ENCODE measurements around the gene ABCA9.
"Not testable (repeated sequence)": the region's sequence is repeated elsewhere in the genome, so short reads cannot be mapped to it uniquely, and the experiment has no call there.

The ABCA9 gene

DNA sequence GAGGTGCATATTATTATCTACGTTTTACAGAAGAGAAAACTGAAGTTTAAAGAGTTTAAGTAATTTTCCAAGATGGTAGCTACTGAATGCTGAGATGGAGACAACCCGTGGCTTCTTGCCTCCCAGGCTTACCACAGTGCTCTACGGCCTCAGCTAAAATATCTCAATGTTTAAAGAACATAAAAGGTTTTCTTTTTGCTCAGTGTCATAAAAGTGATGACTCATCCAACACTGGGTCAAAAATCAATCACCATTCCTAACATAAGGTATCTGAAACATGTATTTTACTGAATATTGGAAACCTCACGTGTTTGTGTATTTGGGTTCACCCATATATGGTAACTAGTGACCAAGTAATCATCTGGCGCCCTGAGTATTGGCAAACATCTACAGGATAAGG, 18.4 kb downstream of the ABCA9 start:
- DNase-seq = no peak

GRCh38 chr17:69031839-69032238, 28.9 kb downstream of the ABCA9 start:
- no peak for DNase-seq

GRCh38 chr17:69030169-69030568, 30.6 kb downstream of the ABCA9 start:
- no peak for DNase-seq

- no peak for DNase-seq
These were observed 42.0 kb downstream of the ABCA9 start for GRCh38 chr17:69018687-69019086.

DNA sequence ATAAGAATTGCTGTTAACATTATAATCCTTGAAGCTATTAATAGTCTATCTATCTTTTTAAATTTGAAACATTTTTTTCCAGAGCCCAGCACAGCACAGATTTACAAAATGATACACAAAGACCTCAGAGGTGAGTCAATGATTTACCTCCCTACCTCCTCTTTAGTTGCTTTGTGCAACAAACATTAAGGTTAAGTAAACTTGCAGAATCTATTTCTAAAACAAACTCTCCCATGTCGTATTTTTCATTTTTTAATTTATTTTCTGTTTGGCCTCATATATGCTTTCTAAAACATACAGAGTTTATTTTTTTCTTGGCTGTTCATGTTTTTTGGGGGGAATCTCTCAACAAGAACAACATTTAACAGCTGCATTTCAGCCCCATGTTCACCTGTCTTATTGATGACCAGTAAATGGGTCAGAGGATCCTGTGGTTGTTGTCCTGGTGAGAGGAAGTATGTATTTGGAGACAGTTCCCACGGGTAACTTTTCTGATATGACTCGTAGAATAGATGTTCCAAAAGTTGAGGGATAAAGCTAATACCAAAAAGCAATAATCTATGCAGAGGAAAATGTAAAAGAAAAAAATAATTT, 42.6 kb downstream of the ABCA9 start:
- no peak for DNase-seq

DNA sequence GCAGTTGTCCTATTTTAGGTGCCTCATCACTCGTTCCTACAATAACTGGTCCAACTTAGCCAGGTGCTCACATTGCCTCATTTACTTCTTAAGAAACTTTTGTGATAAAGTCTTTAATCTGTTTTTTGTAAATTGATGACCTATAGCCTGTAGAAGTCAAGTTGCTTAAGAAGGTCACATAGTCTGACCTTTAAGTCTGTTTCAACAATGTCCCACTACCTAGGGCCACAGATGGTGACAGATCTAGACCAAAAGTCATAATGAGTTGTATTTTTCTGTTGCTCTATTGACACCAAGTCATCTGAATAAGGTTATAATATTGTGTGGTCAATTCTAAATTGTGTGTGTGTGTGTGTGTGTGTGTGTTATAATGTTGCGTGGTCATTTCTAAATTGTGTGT, 45.1 kb downstream of the ABCA9 start:
- no peak for DNase-seq

DNA sequence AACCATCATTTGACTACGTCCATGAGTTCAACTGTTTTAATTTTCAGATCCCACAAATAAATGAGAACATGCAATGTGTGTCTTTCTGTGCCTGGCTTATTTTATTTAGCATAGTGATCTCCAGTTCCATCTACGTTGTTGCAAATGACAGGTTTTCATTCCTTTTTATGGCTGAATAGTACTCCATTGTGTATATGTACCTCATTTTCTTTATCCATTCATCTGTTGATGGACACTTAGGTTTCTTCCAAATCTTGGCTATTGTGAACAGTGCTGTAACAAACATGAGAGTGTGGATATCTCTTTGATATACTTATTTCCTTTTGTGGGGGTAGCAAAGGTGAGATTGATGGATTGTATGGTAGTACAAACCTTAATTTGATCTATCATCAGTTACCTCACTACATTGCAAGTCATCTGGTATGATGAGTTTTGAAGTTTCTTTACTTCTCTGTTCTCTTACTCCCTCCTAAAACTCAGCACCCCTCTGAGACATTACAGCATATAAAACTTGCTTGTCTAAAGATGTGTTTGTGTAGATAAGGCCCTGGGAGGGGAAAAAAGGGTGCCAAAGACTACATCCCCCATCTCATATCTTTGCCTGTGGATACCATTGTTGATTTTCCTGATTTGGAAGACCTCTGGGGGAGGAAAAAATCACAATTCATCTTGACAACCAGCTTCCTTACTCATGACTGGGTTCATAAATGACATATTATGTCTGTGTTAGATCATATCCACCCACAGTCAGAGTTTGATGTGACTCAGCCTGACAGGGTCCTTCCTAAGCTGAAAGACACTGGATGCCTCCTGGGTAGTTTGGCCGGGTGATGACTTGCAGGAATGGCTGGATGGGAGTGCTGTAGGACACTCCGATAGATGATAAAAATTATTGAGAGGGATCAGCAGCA, 47.6 kb downstream of the ABCA9 start:
- DNase-seq = no peak

DNA sequence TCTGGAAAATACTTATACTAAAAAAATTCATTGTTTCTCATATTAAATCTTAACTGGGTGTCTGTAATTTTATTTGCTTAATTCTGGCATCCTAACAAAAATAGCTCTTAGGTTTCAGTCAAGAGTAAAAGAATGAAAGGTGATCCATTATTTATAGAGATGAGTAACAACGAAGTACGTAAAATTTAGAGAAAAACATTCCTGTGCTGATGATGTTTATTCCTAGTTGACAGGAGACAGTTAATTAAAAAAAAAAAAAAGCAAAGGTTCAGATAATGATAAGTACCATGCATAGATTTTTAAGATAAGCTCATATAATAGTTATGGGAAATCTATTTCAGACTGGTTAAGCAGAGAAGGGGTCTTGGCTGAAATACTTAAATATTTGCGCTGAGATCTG, 50.8 kb downstream of the ABCA9 start:
- DNase-seq = no peak

DNA sequence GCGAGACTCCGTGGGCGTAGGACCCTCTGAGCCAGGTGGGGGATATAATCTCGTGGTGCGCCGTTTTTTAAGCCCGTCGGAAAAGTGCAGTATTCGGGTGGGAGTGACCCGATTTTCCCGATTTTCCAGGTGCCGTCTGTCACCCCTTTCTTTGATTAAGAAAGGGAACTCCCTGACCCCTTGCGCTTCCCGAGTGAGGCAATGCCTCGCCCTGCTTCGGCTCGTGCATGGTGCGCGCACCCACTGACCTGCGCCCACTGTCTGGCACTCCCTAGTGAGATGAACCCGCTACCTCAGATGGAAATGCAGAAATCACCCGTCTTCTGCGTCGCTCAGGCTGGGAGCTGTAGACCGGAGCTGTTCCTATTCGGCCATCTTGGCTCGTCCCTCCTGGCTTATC, 56.0 kb downstream of the ABCA9 start:
- DNase-seq = not testable (repeated sequence)

GRCh38 chr17:68999743-69000142, 61.0 kb downstream of the ABCA9 start:
- not testable (repeated sequence) for DNase-seq

DNA sequence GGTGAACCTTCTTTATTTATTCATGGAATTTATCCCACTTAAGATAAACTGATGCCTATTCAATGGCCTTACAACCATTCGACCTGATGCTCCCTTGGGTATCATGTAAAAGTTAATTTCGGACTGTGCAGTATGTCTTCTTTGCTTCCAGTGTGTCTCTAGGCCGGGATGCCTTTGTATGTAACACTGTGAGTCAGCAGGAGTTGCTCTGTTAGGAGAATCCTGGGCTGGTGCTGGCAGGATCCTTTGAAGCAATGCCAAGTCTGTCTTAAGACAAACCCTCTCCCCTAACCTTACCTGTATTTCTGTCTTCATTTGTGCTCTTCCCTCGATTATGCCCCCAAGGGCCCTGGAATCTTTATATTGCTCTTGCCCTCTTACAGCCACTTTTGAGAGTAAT, 67.6 kb downstream of the ABCA9 start:
- DNase-seq = no peak

DNA sequence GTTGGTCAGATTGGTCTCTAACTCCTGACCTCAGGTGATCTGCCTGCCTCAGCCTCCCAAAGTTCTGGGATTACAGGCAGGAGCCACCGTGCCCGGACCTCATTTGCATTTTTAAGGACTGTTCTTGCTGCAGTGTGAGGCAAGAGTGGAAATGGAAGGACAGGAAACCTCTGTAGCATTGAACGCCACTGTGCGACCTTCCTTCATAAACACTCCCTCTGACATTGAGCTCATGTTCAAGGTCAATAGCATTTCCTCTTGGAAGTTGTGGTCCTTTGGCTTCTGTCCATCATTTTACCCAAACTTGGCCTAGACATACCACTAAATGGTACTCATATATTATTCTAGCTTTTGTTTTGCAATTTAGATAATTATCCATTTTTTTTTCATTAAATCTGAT, 72.8 kb downstream of the ABCA9 start:
- no peak for DNase-seq

- DNase-seq = no peak
These were observed 79.4 kb downstream of the ABCA9 start for GRCh38 chr17:68981288-68981687.

DNA sequence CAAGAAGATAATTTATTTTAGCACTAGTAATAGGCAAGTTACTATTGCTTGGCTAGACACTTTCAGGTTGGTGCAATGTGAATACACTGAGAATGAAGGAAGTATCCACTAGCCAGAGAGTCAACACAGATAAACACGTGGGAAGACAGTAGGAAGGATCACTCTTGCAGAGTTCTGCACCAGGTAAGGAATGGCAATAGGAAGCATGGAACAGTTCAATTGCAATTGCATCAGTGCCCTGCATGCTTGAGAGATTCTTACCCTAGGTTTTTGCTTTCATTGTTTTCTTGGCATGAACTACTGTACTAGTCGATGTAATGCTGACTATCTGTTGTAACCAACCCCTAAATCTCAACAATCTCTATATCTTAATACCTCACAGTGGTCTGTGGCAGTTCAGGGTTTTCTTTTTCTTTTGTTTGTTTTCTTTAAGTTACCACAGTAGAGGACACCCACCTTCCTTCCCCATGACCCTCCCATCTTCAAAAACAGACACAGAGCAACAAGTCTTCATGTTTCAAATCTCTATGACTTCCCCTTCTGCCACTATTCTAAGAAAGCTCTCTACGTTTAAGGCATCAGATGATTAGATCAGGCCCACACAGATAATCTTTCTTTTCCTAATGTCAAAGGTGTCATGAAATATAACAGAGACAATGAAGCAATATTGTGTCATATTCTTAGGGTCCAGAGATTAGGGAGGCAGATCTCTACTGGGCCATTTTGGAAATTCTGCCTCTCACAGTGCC, 87.5 kb downstream of the ABCA9 start:
- no peak for DNase-seq

- peak; percentile 1 to 38 for DNase-seq
These were observed 88.5 kb downstream of the ABCA9 start for GRCh38 chr17:68972119-68972704.

DNA sequence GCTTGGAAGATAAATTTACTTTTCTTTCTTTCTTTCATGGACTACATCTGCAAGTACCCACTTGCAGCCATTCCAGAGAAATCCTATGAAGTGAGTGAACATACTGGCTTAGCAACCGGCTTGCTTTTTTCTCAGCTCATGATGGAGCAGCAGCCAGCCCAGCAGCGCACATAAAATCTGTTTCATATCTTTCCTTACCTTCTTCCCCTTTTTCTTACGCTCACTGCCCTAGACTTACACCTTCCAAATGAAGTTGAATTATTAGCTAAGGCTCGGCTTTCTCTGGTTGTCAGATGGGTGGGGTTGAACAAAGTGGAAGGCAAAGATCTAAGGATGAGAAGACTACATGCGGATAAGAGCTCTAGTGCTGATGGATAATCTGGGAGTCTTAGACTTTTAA, 91.6 kb downstream of the ABCA9 start:
- no peak for DNase-seq

DNA sequence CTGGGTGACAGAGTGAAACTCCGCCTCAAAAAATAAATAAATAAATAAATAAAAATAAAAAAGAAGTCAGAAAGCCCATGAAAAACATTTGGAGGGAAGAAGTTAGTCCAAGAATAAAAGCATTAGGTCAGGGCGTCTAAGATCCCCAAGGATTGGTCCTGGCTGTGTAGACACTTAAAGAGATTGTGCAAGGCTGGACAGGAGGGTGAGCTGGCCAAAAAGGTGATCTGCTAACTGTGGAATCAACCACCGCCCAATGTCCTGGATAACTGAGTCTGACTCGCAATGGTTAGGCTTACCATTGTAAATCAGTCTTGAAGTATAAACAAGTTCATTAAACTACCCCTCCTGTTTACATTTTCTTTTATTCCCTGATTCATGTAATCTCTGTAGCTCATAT, 96.8 kb downstream of the ABCA9 start:
- DNase-seq = no peak

- peak; percentile 57 to 80 for DNase-seq
These were observed 99.4 kb downstream of the ABCA9 start for GRCh38 chr17:68961214-68961882.

- not testable (repeated sequence) for DNase-seq
These were observed 101.6 kb downstream of the ABCA9 start for GRCh38 chr17:68959117-68959516.

DNA sequence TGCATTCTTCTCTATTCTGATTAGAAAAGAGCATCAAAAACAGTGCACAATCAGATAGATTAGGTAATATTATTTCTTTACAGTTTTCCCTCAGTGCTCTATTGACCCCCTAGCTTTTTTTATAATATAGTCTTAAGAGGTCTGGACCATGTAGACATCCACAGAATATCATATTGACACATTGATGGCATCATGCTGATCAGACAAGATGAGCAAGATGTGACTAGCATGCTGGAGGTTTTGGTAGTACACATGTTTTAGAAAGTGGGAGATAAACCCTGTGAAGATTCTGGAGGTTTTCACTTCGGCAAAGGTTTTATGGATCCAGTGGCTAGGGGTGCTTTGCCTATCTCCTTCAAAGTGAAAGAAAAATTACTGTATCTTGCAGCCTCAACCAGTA, 102.8 kb downstream of the ABCA9 start:
- DNase-seq = no peak

DNA sequence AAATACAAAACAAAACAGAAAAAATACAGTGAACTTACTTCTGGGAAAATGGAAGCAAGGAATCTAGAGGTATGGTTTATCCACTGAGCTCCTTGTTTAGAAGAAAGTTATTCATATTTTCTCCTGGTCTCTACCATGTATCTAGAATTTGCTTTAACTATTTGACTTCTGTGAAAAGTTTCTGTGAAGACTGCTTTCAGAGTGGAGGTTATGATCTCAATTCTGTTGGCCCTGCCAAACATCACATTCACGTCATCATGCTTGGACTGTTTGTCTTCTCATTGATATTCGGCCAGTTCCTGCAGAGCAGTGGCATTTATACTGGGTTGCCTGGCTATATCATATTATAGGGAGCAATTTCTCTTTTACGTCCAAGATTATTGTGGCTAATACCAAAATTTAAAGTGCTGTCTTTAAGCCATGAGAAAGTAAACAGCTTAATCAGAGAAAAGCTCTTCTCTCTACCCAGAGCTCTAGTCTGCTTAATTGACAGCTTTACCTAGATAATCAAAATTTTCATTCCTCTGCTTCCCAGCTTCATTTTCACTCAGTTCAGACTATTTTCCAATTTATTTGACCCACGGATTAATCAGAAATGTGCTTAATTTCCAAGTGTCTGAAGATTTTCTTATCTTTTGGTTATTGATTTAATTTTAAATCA, 105.4 kb downstream of the ABCA9 start, which contains the start of gene ABCA8:
ABCA8 (minus strand) TSS at position 212 of the 661 bp plus-strand sequence. CDS start 13,358 bp downstream, outside the sequence.
- DNase-seq = peak in 1 of 2 experiments; percentile 23

Data from NCI-H446 (cell line).